Stimulated activated CD8-positive, alpha-beta memory T cell treated with anti-CD3 and anti-CD28 coated beads, Interleukin-15, amount 100 ng/mL, for 4 hours (primary cell): ENCODE measurements around the gene ONECUT3.

Experiments
- DNase-seq, 2 donors: peaks; one replicate each; pipeline ENCODE4 v3.0.0-alpha.2; 2020; ENCODE audit warnings: low read depth in 2 of 2

ONECUT3 gene

GRCh38 chr19:1768248-1768647 lies 14.9 kb downstream of the ONECUT3 start:
- DNase-seq: no peak

DNA sequence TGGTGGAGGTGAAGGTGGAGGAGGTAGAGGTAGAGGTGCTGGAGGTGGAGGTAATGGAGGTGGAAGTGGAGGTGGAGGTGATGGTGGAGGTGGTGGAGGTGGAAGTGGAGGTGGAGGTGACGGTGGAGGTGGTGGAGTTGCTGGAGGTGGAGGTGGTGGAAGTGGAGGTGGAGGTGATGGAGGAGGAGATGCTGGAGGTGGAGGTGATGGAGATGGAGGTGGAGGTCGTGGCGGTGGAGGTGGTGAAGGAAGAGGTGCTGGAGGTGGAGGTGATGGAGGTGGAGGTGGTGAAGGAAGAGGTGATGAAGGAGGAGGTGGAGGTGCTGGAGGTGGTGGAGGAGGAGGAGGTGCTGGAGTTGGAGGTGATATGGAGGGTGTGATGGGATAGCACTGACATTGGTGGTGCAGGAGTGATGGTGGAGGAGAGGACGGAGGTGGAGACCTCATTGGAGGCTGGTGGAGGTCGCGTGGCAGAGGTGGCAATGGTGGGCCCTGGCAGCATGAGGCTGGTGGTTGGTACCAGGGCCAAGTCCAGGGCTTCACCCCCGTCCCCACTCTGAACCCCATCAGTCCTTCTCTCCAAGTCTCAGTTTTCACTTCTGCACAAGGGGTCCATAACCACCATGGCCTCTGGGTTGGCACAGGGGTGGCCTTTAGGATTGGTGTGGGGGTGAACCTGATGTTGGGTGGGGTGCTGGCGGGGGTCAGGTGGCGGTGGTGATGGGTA lies 15.8 kb downstream of the ONECUT3 start:
- no peak for DNase-seq

- DNase-seq: no peak
These were observed 16.3 kb downstream of the ONECUT3 start for GRCh38 chr19:1769645-1769985.

- no peak for DNase-seq
These were observed 17.7 kb downstream of the ONECUT3 start for GRCh38 chr19:1770866-1771576.

DNA sequence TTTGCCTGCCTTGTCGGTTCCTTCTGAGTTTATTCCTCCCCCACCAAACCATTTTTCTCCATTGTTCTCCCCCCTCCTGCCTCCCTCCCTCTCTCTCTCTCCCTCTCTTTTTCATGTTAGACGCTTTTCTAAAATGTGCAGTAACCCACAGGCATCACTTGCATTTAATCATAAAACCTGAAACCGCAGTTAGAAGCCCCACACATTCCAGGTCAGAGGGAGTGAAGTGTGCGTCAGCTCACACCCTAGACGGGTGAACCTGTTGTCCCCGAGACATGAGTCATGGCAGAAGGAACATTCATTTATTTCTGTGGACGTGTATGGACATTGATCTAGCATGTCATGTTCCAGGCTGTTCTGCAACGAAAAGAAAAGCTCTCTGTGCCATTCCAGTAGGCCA lies 19.9 kb downstream of the ONECUT3 start:
- DNase-seq: no peak

GRCh38 chr19:1774989-1775772 lies 21.9 kb downstream of the ONECUT3 start:
- DNase-seq: no peak

- DNase-seq: no peak
These were observed 22.8 kb downstream of the ONECUT3 start for GRCh38 chr19:1775951-1776605.

DNA sequence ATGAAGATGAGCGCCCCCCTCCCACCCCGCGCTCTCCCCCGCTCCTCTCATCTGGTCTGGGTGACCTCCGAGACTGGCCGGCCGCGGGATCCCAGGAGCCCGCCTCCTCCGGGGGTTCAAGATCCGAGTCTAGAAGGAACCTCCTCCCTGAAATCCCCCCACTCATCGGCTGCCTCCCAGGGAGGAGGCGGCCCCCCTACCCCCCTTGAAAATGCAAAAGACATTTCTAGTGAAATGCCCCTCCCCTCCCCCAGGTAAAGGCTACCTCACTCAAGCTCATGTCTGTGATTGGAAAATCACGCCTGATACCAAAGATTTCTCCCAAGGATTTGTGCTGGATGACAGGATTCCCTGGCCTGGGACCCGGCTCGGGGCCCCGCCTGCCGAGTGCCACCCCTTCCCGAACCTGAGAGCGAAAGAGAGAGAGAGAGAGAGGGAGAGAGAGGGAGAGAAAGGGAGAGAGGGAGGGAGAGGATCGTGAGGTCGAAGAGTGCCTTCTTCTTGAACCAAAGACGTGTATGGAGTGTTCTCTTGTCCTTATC lies 23.4 kb downstream of the ONECUT3 start:
- no peak for DNase-seq

- DNase-seq: no peak
These were observed 23.8 kb downstream of the ONECUT3 start for GRCh38 chr19:1777149-1777548.

- no peak for DNase-seq
These were observed 26.3 kb downstream of the ONECUT3 start for GRCh38 chr19:1779574-1779973.

DNA sequence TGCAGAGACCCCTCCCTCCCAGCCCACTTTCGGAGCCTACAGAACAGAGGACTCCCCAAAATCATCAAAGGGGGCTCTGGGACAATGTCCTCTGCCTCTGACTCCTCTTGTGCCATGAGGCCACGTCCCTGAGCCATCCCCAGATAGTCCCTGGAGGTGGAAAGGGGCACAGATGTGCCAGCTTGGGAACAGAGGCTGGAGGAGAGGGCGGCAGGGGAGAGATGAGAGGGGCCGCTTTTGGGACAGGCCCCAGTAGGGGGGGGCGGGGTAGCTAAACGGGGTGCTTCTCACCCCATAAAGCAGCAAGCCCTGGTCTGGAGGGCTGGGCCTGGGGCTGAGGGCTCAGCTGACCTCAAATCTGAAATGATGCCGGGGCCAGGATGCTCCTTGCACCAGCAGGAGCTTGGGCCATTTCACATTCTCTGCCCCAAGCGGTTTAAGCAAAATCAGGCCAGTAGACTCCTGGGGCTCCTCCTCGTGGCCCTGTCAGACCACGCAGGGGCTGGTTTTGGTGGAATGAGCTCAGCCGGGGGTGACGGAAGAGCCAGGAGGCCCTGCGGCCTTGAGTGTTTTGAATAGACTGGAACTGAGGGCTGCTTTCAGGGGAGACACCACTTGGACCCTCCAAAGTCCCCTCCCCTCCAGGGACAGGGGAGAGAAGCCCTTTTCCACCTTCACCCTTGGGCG lies 27.1 kb downstream of the ONECUT3 start:
- DNase-seq: no peak

DNA sequence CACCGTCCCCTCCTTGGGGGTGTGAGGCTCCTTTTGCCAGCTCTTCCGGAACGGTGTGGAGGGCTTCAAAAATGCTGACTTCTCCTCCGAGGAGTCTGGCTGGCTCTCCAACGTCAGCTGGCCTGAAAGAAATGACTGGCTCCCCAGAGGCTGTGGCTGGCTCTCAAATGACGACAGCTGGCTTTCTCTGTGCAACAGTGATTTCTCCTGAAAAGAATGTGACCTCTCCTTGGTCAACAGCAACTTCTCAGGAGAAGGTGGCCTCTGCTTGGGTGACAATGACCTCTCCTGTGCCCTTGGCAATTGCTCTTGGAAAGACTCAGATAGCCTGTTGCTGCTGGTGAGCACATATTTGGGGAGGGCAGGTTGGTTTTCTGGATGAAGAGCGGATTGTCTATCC lies 29.2 kb downstream of the ONECUT3 start:
- no peak for DNase-seq

GRCh38 chr19:1783354-1783753 lies 30.0 kb downstream of the ONECUT3 start:
- DNase-seq: no peak

GRCh38 chr19:1783874-1784273 lies 30.6 kb downstream of the ONECUT3 start:
- DNase-seq: no peak

DNA sequence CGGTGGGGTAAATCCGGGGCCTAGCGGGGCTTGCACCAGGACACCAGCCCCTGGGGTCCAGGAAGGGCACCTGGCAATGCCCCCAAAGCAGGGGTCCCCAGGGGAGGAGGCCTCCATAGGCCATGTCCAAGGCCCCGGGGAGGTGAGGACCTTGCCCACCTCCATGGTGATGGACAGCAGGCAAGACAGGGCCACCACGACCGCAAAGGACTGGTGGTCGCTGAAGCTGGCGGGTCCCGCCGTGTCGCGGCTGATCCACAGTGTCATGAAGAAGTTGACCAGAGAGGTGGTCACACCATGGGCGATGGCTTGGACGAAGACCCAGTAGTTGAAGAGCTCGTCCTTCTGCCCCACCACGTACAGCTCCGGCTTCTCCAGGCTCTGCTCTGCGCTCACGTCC lies 32.0 kb downstream of the ONECUT3 start:
- no peak for DNase-seq

DNA sequence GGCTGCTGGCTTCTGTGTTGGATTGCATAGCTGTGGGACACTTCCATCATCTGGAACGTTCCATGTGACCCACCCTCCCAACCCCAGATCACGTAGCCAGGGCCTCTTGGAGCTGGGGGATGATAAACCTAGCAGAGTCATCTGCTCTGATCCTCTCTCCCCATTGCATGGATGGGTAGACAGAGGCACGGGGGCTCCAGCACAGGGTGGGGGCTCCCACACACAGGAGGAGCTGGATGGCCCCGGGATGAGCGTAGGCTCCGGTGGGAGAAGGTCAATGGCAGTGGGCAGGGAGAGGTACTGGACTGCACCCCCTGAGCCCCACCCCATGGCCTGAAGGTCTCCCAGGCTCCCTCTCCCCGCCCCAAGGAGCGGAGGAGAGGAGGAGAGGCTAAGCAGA lies 33.4 kb downstream of the ONECUT3 start:
- no peak for DNase-seq

GRCh38 chr19:1787116-1787515 lies 33.8 kb downstream of the ONECUT3 start:
- no peak for DNase-seq

GRCh38 chr19:1789261-1790041 lies 36.1 kb downstream of the ONECUT3 start:
- no peak for DNase-seq

- no peak for DNase-seq
These were observed 36.9 kb downstream of the ONECUT3 start for GRCh38 chr19:1790054-1790792.

GRCh38 chr19:1791879-1792278 lies 38.6 kb downstream of the ONECUT3 start:
- DNase-seq: no peak
